HG03095 (cell line): ENCODE results near the gene MUC5AC.
"Not testable (repeated sequence)": the region's sequence is repeated elsewhere in the genome, so short reads cannot be mapped to it uniquely, and the experiment has no call there.

Source experiments
- ATAC-seq: cut with Tn5 transposase; IDR thresholded peaks from one replicate; pipeline ENCODE4 v1.9.1; 2021; ENCODE audit warnings: moderate library complexity; ENCODE audit not compliant: unreplicated experiment

MUC5AC gene

DNA sequence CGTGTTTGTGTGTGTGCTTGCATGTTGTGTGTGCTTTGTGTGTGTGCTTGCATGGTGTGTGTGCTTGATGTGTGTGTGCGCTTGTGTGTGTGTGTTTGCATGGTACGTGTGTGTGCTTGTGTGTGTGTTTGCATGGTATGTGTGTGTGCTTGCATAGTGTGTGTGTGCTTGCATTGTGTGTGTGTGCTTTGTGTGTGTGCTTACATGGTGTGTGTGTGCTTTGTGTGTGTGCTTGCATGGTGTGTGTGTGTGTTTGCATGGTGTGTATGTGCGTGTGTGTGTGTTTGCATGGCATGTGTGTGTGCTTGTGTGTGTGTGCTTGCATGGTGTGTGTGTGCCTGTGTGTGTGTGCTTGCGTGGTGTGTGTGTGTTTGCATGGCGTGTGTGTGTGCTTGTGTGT, 10.0 kb upstream of the MUC5AC start:
- ATAC-seq = no peak

DNA sequence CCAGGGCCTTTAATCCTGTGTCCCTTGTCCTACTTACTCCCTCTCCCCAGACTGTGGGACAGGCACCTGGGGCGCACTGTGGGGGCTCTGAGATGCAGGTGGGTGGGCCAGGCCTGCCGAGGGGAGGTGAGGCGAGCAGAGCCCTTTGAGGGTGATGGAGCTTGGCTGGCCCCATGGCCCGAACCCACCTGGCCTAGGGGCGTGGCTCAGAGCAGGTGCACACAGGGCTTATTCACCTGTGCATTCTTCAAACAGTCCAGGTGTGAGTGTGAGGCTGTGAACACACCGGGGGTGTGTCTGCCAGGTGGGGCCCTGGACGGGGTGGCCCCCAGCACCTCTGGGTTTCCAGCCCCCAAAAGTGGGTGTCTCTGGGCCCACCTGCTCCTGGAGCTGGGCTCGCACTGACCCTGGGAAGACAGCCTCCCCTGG, 9.0 kb upstream of the MUC5AC start:
- no peak for ATAC-seq

DNA sequence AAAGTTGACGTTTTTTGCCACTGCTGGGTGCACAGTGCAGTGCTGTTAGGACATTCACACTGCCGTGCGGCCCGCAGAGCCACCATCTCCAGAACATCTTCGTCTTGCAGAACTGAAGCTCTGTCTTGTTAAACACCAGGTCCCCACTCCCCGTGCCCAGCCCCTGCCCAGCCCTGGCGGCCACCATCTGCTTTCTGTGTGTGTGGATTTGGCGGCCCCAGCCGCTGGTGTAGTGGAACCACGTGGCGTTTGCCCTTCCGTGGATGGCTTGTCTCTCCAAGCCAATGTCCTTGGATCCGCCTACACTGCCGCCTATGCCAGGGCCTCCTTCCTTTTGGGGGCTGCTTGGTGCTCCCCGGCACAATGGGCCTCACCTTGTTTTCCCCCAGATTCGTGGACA, 8.2 kb upstream of the MUC5AC start:
- no peak for ATAC-seq

DNA sequence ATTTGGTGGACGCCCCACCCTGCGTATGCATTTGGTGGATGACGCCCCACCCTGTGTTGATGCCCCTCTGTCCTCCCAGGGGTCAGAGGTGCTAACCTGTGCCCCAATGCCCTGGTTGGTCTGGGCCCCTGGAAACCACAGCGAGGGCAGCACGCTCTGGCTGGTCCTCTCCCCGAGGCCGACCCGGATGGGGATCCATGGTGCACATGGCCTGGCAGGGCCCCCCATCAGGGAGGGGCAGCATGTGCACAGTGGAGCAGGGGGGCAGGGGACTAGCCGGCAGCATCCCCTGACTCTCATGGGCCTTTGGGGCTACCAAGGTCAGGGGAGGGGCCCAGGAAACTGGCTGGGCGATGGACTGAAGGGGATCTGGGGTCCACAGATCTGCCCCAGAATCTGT, 7.6 kb upstream of the MUC5AC start:
- no peak for ATAC-seq

DNA sequence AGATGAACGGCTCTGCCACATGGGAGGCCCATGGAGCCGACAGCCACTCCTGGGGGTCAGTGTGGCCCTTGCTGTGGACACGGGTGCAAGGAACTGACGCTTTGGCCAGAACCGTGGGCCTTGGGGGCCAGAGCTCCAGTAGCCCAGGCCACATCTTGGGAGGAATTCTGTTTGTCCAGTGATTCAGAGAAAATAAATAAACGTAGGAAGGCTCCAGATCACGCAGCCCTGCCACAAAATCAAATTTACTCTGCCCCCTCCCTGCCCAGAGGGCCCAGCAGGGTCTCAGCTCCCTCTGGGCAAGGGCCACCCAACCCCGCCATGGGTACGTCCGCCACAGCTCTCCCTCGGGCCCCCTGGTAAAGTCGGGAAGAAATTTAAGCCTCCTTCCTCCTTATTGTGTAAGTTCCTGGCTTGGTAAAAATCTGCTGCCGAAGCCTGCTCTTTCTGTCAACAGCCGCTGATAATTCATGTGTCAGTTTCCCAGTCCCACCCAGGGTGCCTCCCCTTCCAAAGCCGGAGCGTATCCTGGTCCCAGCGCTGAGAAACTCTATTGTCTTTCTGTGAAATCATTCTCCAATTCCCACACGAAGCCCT, 6.9 kb upstream of the MUC5AC start:
- ATAC-seq = no peak

DNA sequence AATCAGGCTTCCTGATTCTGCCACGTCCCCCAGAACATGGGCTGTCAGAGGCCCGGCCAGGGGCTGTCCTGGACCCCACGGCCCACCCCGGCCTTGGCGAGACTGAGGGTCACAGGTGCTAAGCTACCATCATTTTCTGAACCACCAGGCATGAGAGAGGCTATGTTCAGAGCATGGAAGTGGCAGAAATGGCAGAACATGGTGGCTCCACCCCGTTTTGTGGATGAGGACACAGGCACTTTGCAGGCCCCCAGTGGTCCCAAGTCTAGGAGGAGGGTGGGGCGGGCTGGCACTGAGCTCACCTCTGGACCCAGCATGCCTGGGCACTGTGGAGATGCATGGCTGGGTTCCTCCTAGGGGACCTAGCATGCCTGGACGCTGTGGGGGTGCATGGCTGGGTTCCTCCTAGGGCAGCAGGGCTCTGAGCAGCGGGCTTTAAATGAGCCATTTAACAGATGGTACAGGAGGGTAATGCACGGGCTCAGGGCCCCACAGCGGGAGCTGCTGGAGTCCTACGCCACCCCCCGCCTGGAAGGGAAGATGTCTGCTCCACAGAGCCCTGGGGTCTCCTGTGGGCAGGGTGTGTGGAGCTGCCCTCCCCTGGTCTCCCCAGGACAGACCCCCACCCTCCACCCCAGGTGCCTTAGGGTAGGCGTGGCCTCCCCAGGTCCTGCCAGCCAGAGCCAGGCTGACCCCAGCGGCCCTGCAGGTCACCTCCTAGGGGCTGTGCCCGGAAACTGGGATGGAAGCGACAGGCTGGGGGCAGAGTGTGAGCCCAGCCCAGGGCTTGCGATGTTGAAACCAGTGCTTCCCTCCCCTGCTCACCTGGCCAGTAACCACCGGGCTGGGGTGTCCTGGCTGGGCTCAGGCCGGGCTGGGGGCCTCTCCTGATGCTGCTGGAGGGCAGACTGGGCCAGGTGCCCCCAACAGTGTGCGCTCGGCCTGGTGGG, 6.1 kb upstream of the MUC5AC start:
- no peak for ATAC-seq

DNA sequence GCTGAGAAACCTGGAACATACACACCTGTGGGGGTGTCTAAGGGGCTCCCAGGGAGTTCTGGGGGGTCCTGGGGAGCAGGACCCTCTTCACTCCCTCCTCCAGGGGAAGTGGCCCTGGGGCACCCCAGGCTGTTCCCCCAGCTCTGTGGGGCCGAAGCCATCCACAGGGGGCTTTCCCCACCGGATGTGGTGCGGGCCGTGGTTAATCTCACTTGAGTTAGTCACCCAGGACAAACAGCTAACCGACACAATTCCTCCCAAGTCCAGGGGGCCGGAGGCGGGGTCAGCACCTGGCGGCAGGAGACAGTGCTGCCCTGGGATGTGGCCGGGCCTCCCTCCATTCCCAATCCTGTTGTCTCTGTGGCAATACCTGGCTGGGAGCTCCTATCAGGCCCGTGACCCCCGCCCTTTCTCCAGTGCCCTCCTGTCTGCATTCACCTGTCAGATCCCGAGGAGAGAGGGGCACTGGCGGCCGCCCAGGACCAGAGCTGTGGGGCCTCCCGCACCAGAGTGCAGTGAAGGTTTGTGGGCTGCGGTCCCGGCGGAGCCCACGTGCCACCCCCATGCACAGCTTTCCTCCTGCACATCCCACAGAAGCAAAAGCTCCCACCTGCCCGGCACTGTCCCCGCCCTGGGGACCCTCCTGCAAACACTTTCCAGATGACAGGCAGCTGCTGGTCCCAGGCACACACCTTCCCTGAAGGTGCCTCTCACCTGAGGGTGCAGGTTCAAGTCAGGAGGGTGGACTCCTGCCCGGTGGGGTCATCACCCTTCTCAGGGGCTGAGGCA, 5.2 kb upstream of the MUC5AC start:
- ATAC-seq = no peak

DNA sequence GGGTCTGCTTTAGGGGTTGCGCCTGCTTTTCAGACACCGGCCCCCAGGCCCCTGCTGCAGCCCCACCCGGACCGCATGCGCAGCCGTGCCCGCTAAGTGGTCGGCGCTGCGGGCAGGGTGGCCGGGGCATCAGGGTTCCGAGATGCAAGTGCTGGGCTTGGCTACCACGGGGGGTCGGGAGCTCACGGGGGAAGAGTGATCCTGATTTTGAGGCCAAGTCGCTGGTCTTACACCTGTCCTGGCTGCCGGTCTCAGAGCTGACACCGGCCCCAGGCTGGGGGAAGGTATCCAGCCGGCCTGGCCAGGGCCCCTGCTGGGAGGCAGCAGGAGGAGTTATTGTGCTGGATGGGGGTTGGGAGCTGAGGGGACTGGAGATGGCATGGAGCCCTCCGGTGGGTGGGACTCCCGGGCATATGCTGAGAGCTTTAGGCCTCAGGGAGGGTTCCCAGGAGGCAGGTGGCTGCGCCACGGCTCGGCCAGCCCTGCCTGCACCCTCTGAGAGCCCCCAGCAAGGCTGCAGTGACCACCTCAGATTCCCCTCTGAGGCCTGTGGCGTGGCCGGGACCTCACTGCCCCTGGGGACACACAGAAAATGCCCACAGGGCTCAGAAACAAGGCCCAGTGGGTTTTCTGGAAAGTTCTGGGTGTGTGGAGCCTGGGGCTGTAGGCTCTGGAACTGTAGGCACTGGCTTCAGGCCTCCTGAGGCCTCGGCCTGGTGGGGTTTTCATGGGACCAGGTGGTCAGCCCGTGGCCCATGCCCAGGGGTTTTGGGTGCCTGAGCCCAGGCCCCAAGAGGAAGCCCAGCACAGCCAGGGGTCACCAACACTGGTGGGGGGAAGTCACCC, 4.4 kb upstream of the MUC5AC start:
- no peak for ATAC-seq

DNA sequence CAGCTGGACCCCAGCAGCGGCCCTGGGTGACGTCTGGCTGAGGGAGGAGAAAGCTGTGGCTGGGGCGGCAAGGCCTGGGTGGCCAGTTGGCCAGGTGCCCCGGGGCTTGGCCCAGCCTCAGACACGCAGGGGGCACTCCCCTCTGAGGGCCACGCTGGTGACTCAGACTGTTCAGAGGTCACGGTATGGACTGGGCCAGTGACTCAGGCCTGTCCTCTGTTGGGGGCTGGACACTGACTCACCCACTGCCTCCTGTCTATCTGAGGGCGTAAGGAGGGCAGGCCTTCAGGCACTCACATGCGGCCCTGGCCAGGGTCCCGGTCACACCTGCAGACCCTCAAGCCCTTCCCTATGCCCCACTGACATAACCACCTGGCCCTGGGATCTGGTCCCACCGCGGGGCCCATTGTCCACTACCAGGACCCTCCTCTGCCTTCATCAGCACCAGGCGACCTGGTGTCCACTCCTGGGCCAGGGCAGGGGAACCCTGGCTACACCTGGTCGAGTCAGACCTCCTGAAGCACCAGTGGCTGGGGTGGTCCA, 3.7 kb upstream of the MUC5AC start:
- ATAC-seq = no peak

DNA sequence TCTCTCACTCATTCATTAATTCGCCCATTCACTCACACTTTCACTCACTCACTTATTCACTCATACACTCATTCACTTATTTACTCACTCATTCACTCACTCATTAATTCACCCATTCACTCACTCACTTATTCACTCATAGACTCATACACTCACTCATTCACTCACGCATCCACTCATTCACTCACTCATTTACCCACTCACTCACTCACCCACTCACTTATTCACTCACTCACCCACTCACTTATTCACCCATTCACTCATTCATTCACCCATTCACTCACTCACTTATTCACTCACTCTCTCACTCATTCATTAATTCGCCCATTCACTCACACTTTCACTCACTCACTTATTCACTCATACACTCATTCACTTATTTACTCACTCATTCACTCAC, 3.1 kb upstream of the MUC5AC start:
- ATAC-seq = not testable (repeated sequence)

DNA sequence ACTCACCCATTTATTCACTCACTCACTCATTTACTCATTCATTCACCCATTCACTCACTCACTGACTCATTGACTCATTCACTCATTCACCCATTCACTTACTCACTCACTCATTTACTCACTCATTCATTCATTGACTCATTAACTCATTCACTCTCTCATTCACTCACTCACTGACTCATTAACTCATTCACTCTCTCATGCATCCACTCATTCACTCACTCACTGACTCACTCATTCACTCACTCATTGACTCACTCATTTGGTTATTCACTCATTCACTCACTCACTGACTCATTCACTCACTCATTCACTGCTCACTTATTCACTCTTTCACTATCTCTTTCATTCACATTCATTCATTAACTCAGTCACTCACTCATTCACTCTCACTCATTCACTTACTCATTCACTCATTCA, 2.5 kb upstream of the MUC5AC start:
- no peak for ATAC-seq

DNA sequence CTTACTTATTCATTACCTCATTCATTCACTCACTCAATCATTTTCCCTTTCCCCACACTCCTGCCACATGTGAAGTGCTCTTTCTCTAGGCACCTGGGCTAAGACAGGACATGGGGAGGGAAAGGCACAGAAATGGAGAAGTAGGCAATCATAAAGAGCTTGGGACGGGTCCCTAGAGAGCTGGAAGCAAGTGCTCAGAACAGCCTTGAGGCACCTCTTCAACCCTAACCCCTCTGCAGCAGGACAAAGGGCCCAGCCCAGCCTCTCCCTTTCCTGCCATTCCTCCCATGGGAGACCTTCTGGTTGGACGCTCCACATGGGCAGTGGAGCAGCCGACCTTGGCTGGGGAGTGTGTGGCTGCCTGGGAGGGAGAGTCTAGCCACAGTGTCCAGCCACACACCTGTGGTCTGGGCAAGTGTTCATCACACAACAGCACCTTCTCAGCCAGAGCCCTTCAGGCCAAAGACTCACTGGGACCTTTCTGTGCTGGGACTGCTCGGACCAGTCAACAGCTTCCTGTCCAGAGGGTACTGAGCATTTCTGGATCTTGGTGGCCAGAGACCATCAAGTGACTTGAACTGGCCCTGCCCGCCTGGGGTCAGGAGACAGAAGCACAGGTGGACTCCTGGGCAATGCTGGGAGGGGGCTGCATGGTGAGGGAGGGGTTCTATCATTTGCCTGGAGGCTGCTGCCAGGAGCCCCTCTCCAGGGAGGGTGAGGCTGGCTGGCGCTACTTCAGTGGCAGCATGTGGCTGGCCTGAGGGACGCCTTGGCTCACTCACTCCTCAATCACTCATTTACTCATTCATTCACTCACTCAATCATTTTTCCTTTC, 1.0 kb upstream of the MUC5AC start:
- no peak for ATAC-seq

DNA sequence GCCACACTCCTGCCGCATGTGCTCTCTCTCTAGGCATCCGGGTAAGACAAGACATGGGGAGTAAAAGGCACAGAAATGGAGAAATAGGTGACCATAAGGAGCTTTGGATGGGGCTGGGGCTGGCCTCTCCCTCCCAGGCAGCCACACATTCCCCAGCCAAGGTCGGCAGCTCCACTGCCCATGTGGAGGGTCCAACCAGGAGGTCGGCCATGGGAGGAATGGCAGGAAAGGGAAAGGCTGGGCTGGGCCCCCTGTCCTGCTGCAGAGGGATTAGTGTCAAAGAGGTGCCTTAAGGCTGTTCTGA, 460 bp upstream of the MUC5AC start:
- ATAC-seq = no peak

DNA sequence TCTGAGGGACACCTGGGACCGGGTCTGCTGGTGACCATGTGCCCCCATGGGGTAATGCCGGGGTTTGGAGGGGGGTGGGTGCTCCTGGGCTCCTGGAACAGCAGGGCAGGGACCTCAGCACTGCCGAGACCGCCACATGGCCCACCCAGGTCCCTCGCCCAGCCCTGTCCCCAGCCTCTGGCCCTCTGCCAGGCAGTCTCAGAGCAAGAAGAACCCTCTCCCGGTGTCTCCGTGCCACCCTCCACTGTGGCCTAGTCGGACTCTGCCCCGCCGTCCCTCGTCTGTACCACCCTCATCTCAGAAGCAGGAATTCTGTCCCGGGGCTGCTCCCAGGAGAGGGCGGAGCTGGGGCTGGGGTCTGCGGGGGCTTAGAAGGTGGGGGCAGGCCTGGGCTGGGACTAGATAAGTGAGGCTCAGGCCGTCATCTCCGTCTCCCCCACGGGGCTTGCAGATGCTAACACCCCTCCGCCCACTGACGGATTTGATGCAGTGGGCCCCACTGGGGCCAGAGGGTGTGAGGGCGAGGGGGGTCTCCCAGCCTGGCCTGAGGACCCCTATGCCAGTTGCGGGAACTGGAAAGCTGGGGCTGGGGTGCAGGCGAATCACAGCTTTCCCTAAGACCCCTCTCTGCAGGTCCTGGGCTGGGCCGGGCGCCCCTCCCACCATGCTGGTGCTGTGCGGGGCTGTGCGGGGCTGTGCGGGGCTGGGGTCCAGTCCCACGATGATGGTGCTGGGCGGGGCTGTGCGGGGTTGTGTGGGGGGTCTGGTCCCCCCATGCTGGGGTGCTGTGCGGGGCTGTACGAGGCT, 1.1 kb downstream of the MUC5AC start:
- ATAC-seq = no peak

DNA sequence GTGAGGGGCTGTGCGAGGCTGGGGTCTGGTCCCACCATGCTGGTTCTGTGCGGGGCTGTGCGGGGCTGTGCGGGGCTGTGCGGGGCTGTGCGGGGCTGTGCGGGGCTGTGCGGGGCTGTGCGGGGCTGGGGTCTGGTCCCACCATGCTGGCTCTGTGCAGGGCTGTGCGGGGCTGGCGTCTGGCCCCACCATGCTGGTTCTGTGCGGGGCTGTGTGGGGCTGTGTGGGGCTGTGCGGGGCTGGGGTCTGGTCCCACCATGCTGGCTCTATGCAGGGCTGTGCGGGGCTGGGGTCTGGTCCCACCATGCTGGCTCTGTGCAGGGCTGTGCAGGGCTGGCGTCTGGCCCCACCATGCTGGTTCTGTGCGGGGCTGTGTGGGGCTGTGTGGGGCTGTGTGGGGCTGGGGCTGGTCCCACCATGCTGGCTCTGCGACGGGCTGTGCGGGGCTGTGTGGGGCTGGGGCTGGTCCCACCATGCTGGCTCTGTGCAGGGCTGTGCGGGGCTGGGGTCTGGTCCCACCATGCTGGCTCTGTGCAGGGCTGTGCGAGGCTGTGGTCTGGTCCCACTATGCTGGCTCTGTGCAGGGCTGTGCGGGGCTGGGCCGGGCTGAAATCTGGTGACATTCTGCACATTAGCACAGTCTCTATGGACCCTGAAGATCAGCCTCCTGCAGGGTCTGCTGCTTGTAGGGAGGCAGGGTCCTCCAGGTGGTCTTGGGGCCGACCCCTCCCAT, 1.9 kb downstream of the MUC5AC start:
- ATAC-seq = not testable (repeated sequence)

DNA sequence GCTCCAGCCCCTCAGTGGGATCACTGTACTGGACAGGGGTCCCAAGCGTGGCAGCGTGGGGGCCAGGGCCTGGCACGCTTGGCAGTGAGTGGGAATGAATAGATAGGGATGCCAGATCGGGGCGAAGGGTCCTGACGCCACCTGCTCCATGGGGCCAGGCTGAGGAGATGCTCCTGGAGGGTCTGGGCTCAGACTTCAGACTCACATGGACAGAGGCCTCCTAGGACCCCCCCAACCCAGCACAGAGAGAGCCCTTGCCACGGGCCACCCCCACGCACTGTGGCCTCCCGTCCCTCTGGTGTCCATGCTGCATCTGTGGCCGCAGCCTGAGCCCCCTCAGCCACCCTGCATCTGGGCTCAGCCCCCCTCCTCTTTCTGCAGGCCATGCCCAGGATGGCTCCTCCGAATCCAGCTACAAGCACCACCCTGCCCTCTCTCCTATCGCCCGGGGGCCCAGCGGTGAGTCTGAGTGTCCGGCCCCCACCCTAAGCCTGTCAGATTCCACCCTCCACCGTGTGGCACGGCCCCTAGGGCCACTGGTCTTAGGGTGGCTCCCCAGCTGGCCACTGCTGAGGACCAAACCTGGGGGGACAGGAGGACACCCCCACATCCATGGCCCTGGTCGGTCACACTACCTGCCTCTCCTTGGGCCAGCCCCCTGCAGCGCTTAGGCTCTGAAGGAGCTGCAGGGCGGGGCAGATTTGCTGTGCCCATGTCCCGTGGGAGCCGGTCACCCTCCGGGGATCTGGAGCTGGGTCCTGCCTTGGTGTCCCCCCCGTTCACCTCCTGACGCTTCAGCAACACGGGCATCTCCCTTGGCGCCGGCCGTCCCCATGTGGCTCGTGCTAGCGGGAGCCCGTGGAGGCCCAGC, 2.7 kb downstream of the MUC5AC start:
- no peak for ATAC-seq

DNA sequence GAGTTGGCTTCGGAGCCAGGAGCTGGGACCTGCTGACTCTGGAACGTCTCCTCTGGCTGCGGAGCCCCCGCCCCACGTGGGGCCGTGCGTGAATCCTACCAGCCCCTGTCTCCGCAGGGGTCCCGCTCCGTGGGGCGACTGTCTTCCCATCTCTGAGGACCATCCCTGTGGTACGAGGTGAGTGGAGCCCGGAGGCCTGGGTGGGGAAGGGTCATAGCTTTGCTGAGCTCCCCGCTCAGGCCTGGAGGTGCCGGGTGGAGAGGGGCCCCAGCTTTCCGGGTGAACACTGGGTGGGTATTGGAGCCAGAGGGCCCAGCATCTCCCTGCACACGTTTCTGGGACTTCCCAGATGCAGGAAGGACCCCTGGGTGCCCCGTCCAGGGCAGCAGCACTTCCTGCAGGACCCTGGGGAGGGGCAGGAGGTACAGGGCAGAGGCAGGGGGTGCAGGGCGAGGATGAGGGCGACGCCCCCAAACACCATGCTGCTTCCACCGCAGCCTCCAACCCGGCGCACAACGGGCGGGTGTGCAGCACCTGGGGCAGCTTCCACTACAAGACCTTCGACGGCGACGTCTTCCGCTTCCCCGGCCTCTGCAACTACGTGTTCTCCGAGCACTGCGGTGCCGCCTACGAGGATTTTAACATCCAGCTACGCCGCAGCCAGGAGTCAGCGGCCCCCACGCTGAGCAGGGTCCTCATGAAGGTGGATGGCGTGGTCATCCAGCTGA, 3.8 kb downstream of the MUC5AC start:
- ATAC-seq = no peak
